Measurements from ENCODE around the gene DMTF1.
"Not testable (repeated sequence)": the region's sequence is repeated elsewhere in the genome, so short reads cannot be mapped to it uniquely, and the experiment has no call there.

DNA sequence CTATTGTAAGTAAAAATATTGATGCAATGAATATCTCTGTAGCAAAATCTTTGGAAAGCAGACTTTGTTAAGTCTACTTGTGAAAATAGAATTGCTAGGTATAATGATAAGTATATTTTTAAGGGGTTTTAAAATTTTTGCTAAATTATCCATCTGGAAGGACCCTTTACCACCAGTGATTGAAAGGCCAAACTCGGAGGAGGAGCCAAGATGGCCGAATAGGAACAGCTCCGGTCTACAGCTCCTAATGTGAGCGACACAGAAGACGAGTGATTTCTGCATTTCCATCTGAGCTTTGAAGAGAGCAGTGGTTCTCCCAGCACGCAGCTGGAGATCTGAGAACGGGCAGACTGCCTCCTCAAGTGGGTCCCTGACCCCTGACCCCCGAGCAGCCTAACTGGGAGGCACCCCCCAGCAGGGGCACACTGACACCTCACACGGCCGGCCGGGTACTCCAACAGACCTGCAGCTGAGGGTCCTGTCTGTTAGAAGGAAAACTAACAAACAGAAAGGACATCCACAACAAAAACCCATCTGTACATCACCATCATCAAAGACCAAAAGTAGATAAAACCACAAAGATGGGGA, 86.3 kb downstream of the DMTF1 start:
- TF ChIP-seq, protein P1, sequence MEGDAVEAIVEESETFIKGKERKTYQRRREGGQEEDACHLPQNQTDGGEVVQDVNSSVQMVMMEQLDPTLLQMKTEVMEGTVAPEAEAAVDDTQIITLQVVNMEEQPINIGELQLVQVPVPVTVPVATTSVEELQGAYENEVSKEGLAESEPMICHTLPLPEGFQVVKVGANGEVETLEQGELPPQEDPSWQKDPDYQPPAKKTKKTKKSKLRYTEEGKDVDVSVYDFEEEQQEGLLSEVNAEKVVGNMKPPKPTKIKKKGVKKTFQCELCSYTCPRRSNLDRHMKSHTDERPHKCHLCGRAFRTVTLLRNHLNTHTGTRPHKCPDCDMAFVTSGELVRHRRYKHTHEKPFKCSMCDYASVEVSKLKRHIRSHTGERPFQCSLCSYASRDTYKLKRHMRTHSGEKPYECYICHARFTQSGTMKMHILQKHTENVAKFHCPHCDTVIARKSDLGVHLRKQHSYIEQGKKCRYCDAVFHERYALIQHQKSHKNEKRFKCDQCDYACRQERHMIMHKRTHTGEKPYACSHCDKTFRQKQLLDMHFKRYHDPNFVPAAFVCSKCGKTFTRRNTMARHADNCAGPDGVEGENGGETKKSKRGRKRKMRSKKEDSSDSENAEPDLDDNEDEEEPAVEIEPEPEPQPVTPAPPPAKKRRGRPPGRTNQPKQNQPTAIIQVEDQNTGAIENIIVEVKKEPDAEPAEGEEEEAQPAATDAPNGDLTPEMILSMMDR (conservative IDR thresholded peaks at IDR 0.05; ENCODE audit: low read depth, low read length) = not testable (repeated sequence)
- not testable (repeated sequence) for TF ChIP-seq EZH2 (IDR thresholded peaks at IDR 0.05; ENCODE audit: borderline replicate concordance, low read depth, low read length, poor library complexity, severe bottlenecking)
